CD1c-positive myeloid dendritic cell (primary cell): Measurements from ENCODE around the gene SYNE3.

Experiments used
- DNase-seq: peaks from one replicate; pipeline ENCODE4 v3.0.0-alpha.2; 2016; ENCODE audit errors: extremely low spot score

Gene SYNE3

DNA sequence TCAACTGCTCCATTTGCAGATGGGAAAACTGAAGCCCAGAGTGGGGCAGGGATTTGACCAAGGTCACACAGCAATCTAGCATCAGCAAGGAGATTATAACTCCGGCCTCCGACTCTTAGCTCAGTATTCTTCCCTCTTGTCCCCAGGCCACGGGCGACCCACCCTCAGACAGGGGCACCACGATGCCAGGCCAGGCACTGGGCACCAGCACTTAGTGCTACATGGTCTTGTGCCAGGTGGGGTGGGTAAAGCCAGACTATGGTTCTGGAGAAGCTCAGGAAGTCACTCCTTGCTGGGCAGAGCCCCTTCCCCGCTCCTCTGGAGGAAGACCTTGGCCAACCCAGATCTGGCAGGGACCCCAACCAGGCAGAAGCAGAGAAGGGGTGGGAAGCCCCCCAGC is 41.5 kb downstream of the SYNE3 start:
- no peak for DNase-seq

DNA sequence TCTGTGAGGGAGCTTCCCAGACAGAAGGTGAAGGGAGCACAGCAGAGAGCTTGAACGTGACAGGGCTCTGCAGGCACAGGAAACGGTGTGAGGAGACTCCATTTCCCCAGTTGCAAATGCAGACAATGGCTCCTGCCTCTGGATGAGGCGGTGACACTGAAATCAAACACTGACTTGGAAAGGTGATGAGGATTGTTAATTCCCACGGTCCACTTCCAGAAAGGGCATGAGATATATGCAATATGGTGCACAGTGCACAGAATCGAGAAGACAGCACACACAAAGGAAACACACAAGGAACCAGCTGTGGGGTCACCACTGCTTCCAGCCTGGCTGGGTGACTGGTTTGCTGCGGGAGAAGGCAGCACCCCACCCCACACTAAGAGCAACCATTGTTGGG is 42.0 kb downstream of the SYNE3 start:
- no peak for DNase-seq

DNA sequence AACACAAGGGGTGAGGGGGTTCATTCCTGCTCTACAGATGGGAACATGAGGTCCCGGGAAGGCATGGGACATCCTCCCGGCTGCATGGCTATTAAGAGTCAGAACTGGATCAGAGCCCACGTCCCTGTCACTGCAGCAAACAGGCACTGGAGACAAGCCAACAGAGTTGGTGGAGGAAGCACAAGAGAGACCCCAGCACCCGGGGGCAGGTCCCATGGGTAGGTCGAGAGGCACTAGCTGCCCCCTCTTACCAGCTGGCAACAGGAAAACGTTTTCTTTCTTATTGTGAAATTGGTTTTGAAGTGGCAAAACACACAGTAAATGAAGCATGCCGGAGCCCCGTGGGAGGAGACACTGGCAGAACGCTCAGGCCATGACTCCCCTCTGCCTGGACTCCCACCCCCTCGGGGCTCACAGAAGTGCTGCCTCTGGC is 43.6 kb downstream of the SYNE3 start:
- no peak for DNase-seq

DNA sequence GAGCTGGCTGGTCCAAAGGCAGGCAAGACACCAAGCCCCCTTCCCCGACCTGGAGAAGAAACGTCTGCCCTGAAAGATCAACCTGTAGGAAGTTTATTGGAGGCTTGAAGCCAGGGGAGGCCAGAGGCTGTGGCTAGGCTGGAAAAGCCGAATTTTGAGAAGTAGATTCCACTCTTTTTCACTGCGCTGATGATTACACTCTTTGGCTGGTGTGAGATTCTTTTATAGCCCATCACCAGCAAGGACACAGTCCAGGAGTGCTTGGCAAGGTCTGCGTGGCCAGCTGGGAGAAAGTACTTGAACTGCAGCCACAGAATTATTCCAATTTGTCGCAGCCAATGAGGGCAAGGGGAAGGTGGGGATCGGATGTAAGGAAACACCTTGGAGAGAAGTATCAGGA is 45.0 kb downstream of the SYNE3 start:
- no peak for DNase-seq

DNA sequence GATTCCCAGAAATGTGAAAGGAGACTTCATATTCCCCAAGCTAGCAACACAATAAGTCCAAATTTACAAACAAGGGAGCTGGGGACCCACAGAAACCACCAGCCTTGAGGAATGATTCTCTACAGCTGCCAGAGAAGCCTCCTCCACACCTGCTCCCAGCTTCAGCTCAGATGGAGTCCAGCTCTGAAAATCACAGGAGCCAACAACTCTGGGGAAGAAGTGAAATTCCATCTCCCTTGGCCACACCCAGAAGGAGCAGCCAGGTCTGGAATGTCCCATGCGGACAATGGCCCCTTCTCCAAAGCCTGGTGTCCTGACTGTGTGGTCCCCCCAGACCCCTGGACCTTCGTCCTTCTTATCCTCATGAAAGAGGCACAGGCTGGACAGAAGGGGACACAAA is 45.4 kb downstream of the SYNE3 start:
- no peak for DNase-seq

DNA sequence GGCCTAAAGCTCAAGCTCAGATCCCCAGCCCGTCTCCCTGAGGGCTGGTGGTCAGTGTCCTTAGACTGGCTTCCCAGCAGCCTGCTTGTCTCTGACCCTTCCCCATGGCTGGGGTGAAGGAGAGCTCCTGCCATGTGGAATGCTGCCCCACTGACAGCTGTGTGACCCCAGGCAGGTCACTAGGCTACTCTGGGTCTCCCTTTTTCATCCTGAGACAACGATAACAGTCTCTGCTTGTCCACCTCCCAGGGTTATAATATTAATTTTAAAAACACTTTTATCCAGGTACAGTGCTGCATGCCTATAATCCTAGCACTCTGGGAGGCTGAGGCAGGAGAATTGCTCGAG is 47.3 kb downstream of the SYNE3 start:
- DNase-seq = no peak

DNA sequence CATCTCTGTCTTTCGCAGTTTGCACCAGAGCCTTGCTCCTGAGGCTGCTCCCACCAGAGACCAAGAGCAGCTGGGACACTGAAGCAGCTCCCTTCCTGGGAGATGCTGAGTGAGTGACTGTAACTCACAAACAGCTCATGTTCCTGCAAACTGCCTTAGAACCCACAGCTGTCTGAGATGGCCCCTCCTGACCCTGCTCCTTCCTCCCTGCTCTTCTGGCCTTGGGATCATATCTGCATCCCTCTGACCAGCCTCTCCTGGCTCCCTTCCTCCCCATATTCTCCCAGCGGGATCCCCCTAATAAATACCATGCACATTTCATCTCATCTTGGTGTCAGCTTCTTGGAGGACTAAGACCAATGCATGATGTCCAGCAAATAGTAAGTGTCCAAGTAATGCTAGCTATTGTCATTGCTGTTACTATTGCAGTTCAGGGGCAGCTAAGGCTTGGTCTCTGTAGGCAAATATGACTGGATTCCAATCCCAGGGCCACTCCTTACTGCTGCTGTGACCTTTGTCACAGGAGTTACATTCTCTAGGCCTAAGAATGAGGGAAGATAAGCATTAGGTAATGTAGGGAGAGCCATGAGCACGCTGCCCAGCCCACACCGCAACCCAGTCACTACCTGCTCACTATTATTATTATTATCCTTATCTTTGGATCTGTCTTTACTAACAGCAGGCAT is 47.9 kb downstream of the SYNE3 start:
- no peak for DNase-seq

DNA sequence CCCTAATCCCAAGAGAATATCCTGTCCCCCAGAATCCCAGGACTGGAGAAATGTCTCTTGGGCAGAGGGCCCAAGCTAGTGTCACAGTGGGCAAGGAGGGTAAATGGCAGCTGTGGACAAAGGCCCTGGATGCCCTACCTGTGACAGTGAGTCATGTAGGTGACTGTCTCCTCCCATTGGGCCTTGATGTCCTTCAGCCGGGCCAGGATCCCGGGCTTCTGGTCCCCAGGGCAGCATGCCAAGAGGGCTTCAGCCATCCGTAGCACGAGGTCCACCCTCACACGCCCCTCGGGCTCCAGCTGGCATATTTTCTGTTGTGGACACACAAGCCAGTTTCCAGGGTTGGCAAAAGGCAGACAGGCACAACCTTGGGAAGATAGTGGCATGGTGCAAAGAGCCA is 48.8 kb downstream of the SYNE3 start:
- no peak for DNase-seq

DNA sequence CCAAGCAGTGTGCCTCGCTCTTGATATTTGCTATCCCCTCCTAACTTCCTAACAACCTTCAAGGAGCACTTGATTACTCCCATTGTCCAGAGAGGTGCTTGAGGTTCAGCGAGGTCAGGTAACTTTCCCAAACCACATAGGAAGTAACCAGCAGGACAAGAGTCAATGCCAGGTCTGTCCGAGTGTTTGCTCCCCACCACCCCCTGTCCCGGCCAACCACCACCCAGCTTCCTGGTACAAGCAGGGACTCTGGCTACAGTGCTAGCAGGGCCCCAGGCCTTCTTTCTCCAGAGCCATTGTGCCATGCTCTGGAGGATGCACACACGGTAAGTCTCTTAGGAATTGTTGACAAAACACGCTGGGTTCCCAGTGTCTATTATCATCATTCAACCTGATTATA is 49.2 kb downstream of the SYNE3 start:
- DNase-seq = no peak
